NCI-H187 treated with DMSO at 0.1 percent for 48 hours (cell line): ENCODE measurements around the gene ACSS1.

Experiments
- DNase-seq: peaks from one replicate; lab custom pipeline; 2025; lab: John Stamatoyannopoulos, UW

ACSS1 gene

DNA sequence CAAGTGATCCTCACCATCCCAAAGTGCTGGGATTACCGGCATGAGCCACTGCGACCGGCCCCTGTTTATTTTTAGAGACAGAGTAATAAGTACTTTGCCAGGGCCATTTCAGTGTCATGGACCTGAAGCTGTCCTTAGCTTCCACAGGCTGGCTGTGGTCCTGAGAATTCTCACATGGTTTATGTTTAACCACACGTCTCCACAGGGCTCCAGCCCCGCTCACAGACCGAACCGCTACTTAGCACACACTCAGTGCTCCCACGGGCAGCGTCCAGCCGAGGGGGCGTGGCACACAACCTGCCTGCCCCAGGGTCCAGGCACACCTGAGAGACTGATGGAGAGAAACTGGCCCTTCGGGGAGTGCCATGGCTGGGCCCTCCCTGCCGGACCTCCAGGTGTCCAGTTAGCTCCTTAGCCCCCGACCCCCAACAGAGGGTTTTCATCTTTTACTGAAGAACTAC lies 11.7 kb downstream of the ACSS1 start:
- no peak for DNase-seq

DNA sequence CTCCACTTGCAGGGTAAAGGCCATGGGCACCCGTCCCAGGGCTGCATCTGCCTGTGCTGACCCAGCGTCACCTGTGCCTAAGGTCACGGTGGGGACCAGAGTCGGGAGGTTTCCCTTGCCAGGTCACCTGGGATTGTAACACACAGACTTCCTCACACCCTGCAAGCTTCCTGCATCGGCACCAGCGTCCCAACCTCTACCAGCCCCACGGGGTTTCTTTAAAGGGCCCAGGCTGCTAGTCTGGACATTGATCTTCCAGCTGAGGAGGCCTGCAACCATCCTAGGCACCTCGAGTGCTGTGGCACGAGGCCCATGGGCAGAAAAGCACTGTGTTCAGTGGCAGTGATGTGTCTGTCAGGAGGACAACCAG lies 12.6 kb downstream of the ACSS1 start:
- DNase-seq = no peak

DNA sequence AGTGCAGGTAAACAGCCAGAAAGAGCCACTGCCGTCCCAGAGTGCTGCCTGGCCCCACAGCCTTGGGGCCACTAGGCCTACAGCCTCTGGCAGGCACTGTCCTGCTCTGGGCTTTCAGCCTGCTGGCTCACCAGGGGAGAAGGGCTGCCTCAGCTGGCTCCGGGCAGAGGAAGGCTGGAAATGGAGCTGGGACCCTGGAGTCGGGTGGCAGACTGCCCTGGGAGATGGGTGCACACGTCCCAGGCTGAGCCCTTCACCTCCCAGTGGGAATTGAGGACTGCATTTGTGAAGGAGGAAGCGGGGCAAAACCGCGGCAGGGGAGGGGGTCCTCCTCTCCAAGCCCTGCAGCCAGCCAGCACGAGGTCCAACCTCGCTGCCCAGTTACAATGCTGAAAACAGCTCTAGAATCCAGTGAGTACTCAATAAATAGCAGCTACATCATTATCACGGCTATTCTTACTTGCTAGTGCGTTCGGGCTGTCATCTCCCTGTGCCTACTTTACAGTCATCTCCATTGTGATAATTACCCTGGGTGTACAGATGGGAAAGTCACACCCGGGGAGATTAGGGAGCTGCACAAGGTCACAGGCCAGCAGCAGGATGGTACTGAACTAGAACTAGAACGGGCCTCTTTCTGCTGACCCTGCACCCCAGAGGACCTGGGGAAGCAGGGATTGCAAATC lies 13.1 kb downstream of the ACSS1 start:
- DNase-seq = no peak

DNA sequence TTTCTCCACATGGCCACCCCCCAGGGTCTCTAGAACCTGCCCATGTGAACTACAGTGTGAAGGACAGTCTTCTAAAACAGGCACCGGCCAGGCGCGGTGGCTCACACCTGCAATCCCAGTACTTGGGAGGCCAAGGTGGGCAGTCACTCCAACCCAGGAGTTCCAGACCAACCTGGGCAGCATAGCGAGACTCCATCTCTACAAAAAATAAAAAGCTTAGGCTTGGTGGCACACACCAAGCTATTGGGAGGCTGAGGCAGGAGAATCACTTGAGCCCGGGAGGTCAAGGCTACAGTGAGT lies 13.7 kb downstream of the ACSS1 start:
- no peak for DNase-seq

DNA sequence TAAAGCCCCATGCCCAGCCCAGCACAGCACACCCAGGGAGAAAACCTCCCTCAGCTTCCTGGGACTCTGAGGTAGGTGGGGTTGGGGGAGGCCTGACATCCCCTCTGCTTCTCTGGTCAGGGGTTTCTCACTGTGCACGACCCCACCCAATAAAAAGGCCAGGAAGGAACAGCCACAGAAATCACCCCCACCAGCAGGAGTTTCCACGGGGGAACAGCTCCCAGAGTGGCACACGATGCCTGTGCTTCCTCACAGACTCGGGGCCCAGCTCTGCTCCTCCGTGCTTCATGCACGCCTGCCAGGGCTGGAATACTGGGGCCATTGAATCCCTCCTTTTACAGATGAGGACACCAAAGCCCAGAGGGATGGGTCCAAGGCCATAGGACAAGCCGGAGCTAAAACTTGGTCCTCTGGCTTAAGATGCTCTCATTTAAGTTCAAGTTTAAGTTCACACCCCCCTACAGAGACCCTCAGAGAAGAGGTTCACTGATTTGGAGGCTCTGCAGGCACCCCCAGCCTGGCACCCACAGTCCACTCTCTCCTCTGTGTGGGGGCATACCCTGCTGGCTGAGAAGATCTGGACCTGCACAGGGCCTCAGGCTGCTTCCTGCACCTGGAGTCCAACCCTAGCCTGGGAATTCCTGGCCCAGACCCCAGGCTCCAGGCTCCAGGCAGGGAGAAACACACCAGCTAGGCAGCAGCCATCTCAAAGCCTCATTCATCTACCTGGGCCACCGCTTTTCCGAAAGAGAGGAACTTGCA lies 14.3 kb downstream of the ACSS1 start:
- no peak for DNase-seq

DNA sequence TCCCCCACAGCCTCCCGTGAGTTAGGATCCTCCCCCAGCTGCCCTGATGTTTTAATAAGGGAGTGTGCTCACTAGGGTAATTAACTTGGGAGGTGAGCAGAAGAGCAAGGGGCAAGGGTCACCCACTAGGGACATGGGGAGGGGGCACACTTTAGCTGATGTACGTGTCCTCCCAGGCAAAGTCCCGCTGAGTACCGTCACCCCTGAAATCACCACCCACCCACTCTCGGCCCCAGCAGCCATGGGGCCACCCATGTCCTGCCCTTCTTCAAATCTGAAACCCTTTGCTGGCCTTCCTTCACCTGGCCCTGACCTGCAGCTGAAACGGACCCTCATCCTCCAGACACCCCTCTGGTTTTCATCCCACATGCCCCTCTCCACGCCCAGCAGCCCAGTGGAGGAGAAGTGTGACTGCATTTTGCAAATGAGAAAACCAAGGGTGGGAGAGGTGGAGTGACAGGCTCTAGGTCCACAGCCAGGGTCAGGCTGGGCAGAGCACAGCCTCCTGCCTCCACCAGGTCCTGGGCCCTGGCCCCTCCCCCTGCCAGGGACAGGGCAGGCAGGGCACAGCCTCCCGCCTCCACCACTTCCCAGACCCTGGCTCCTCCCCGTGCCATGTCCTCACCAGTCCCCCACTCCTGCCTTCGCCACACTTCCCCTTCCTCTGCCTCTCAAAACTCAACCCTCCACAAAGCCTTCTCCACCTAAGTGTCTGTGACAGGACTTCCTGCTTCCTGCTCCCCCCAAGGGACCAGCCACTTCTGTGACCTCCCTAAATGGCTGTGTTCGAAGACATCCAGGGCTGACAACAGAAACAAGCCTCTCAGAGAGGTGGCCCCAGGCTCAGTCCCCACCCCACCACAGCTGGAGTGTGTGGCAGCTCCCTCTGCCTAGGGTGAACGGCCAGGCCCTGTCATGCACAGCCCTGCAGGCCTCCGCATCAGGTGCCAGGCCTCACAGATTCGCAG lies 15.1 kb downstream of the ACSS1 start:
- no peak for DNase-seq

DNA sequence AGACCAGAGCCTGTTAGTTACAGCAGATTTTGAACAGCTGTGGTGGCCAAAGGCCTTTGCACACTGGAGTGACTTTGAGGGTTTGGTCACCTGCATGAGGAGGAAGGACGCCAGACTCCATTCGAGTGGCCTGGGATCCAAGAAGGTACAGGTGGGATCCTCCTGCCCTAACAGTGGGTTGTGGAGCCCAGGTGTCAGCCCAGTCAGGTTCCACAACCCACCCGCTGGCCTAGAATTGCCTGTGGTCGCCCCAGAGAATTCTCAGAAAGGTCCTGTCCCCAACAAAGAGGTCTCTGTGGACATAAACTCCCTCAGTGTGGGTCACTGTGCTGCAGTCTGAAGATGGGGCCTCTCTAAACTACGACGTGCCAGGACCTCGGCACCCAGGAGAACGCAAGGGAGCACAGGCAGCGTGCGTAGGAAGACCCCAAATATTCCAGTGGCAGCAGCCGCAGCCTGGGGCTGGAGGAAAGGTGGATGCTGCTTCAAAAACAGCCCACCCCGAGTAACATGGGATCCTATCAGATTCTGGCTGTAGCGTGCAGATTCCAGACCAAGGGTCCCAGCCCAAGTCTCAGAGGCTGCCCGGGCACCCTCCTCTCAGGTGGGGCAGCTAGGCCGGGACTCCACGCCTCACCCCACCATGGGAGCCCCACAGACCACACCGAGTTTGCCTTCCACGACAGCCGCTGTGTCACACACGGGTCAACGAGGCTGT lies 16.0 kb downstream of the ACSS1 start:
- no peak for DNase-seq

DNA sequence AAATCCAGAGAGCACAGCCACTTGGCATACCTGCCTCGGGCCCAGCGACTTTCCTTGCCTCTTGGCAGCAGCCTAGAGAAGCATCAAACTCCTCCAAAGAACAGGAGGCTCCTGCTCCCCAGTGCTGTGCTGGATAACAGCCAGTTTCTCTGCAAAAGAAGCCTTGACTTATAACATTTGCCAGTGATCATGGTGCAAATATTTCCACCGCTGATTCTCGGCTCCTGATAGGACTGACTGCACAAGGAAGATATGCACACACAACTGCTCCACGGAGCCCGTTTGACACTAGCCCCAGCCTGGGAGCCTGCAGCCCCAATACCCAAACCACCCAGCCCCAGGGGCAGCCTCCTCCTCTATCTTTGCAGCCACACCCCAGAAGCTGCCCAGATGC lies 17.5 kb downstream of the ACSS1 start:
- no peak for DNase-seq

DNA sequence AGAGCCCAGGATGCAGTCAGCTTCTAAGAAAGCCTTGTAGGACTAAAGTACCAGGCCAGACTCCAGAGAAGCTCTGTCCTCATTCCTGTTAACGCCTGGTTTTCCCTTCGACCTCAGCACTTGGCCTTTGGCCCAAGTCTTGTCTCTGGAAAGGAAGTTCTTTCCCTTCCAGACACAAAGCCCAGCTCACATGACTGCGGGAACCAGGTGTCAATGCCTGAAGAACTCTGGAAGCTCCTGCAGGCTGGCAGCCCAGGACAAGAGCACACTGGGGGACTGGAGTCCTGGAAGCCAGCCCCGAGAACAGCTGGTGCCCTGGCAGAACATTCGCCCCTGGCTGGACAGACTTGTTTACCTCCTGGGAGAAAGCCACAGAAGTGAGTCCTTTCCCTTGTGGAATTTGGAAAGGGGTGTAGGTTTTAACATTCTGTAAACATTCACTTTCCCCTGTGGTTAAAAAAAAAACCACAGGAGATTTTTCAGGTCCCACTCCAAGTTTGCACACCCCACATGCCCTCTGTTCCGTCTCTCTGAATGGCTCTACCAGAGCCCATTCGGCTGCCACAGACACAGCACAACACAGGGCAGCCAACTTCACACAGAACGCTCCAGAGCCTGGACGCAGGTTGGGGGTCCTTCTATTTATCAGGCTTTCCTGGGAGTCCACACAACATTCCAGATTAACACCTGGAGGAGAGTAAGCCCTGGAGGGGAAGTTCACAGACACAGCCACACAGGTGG lies 18.1 kb downstream of the ACSS1 start:
- DNase-seq = no peak

DNA sequence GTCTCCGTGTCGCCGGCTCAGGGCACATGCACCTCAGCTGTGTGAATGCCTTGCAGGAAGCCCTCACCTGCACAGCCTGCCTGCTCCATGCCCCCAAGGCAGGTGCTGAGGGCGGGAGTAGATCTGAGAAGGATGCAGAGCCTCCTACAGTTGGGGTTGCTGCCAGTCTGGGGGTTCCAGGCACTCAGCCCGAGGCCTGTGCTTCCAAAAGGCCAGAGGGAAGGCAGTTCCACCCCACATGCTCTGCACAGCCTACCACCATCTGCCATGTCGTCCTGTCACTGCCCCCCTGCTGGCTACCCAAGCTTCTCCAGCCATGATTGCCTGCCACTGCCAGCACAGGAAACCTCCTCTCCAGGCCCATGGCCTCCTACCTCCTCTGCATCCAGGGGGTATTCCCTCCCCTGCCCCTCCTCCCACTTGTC lies 19.3 kb downstream of the ACSS1 start:
- DNase-seq = no peak

DNA sequence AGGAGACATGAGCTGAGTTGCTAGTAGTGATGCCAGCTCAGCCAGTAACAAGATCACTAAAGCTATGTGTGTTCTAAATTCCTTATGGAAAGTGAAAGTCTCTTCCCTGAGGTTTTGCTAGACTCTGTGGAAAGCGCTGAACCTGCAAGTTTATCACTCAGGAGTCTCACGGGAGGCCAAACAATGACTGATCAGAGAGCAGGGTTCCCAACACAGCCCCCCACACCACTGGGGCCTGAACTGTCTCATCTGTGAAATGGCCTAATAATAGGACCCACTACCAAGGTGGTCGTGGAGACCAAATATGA lies 19.9 kb downstream of the ACSS1 start:
- no peak for DNase-seq

DNA sequence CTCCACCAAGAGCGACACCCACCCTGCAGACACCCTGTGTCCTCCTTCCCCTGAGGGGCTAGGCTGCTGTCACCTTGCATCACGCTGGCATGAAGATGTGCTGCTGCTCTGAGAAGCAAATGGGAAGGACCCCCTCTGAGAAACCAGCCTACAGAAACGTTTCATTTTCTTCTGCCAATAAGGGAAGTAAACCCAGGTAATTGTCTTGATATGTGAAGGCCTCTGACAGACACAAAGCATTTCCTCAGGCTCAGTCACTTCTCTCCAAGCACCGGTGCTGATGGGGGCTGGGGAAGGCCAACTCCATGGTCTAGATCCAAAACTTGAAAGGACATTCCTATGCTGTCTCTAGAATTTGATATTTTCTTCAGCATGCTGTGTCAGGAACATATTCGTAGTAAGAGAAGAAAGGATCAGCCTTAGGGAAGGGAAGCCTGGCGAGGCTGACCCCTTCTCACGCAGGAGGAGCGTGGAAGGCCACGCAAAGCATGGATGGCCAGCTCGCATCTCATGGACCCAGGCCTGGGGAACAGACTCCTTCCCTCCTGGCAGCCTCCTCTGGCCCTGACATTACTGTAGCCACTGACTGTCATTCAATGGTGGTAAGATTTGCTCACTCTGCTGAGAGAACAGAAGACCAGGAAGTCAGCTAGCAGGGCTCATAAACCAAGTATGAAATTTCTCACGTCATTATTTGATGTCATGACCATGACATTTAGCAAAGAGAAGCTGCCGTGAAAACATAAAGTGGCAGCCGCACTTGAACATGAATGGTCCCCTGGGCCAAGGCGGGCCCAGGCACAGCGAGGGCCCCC lies 20.4 kb downstream of the ACSS1 start:
- no peak for DNase-seq

DNA sequence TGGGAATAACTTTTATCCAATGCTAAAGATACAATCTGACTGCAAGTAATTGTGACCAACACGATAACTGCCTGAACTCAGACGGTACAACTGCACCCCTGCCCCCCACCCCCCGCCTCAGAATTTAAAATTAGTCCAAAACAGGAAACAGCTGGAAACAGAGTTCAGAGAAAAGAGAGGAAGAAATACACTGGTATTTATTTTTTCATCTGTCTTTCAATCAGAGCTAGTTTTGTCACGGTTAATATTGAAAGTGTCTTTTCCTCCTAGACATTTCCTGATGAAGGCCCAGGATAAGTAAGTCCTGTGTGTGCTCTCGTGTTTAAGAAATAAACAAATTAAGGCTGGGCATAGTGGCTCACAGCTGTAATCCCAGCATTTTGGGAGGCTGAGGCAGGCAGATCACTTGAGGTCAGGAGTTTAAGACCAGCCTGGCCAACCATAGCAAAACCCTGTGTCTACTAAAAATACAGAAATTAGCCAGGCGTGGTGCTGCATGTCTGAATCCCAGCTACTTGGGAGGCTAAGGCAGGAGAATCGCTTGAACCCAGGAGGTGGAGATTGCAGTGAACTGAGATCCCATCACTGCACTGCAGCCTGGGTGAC lies 21.5 kb downstream of the ACSS1 start:
- no peak for DNase-seq

DNA sequence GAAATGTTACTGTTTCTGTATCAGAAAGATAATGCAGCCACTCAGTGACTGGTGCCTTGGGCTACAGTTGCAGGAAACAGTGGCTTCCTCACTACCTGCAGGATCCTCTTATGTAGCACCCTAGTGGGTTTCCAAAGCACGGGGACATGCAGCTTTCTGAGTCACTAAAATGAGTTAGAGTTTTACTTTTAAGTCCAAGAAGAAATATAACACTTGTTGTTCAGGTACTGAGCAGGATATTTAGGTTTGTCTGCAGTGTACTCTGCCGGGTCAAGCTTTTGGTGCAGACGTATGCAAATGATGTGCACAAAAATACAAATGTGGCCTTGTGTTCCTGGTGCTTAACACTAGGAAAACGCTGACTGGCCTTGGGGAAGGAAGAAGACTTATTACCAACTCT lies 22.0 kb downstream of the ACSS1 start:
- DNase-seq = no peak

DNA sequence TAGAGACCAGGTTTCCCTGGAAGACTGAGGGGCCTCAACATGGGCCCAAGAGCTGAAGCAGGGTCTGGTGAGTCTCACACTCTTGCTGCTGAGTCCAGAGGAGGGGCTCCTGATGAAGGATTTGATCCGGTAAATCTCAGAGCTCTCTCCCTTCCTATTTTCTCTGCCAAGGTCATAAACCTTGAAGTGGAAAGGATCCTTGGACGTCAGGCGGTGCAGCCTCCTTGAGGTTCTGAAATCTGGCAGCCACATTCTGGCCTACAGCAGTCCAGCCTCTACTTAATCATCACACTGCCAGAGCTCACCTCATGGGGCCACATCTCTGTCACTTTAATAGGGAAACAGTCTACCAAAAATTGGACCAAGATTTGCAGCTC lies 24.0 kb downstream of the ACSS1 start:
- DNase-seq = no peak

DNA sequence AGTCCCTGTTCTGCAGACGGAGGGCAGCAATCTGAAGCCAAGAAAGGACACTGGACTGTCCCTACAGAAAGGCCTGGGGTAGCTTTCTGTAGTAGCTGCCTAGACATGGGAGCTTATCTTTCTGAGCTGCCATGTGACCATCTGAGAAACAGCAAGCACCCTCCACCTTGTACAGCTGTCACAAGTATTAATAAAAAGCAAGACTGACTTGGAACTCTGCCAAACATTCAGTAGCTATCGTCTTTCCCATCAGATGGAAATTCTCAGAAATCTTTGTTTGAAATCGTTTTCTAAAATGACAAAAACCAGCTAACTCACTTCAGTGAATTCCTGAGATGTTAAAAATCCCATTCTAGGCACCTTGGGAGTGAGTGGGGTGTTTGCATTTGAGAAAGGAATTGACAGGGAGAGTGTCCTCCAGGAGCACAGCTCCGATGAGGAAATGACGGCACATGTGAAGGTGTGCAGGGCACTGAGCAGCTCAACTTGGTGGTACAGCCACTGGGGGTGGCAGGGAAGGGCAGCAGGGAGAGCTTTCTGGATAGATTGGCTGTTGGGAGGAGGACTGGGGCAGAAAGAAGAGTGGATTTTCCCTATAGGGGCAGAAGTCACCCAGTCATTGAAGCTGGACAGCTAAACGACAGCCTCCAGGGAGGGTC lies 24.5 kb downstream of the ACSS1 start:
- no peak for DNase-seq

DNA sequence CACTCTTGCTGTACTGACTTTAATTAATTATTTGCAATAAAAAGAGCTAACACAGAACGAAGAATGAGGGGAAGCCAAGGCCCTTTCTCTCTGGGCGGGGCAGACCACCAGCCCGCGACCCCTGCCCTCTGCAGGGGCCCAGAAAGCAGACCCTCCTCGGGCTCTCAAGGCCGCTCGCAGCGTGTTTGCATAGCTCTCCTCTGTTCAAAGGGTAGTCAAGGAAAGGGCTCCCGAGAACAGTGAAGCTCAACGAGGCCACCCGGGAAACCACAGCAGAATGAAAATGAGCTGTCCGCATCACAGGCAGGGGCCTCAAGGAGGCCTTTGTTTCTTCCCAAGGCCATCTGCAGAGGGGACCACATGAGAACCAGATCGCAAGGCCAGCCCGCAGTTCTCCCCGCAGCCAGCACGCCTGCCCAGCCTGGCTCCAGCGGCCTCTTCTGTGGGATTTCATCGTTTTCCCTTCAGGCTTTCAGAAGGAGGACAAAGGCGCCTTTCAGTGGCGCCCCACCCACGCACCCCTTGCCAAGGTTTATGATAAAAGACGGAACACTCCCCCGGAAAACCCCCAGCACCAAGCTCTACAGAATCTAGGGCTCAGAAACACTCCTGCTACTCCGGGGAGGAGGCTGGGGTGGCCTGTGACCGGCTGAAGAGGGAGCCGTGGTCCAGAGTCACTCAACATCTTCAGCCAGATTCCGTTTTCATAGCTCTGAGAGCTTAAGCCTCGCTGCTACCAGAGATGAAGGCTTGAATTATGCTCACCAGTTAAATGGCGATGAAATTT lies 25.3 kb downstream of the ACSS1 start:
- DNase-seq = no peak

DNA sequence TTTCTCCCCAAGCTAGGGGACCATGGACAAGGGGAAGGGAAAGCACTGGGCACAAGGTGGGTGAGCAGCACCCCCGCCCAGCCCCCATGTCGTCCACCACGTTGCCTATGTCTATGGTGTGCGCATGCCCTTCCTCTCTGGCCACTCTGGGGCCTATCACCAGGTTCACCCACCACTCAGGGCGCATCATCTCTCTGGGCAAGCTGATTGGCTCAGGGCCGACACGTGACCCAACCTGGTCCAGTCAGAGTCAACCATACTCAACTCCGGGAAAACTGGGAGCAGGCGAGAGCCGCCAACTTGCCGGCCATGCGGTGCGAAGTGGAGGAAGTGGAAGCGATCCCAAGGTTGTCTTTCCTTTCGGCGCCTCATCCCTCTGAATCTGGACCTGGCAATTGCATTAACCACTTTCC lies 25.9 kb downstream of the ACSS1 start:
- DNase-seq = no peak

DNA sequence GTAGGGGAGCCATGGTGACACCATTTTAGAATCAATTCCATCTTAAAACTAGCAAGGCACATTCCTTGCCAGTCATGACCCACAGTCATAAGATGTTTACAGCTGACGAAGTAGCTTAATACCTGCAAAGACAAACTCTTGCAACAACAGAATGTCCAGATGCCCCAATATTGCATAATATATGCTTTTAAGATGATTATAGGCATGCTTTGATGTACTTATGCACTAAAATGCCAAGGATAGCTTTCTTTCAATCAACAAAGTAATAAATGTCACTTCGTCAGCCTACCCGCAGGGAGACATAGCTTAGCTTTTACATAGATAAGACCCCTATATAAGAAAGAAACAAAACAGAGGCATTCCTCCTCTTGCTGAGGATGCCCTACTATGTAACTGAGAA lies 26.7 kb downstream of the ACSS1 start:
- DNase-seq = no peak
